ENCODE results near the gene ACTL10. TPM values are rescaled to one million over a fixed set of nuclear protein-coding genes. Genes with fewer than 3 reads are reported as not detected.

ACTL10 gene
- total RNA-seq, 1 donor from 2014 or later: 1.3 TPM

DNA sequence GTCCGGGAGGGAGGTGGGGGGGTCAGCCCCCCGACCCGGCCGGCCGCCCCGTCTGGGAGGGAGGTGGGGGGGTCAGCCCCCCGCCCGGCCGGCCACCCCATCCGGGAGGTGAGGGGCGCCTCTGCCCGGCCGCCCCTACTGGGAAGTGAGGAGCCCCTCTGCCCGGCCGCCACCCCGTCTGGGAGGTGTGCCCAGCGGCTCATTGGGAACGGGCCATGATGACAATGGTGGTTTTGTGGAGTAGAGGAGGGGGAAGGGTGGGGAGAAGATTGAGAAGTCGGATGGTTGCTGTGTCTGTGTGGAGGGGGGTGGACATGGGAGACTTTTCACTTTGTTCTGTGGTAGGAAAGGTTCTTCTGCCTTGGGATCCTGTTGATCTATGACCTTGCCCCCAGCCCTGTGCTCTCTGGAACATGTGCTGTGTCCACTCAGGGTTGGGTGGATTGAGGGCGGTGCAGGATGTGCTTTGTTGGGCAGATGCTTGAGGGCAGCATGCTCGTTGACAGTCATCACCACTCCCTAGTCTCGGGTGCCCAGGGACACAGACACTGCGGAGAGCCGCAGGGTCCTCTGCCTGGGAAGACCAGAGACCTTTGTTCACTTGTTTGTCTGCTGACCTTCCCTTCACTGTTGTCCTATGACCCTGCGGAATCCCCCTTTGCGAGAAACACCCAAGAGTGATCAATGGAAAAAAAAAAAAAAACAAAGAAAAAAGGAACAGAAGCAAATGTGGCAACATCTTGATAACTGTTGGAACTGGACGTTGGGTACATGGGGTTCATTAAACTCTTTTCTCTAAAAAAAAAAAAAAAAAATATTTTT is 35.1 kb downstream of the ACTL10 start:
- Histone ChIP-seq H3K36me3 (peaks cover 10% of the 10 kb centered on the region), H3K9me3 (no peaks in the 10 kb centered on the region), H3K27ac (no peak overlapping the region), H3K27me3 (no peaks in the 10 kb centered on the region), H3K4me1 (no peaks in the 10 kb centered on the region), H3K4me3 (no peak overlapping the region)
- ATAC-seq (no peak), DNase-seq (no peak)
- TF ChIP-seq, protein P1, sequence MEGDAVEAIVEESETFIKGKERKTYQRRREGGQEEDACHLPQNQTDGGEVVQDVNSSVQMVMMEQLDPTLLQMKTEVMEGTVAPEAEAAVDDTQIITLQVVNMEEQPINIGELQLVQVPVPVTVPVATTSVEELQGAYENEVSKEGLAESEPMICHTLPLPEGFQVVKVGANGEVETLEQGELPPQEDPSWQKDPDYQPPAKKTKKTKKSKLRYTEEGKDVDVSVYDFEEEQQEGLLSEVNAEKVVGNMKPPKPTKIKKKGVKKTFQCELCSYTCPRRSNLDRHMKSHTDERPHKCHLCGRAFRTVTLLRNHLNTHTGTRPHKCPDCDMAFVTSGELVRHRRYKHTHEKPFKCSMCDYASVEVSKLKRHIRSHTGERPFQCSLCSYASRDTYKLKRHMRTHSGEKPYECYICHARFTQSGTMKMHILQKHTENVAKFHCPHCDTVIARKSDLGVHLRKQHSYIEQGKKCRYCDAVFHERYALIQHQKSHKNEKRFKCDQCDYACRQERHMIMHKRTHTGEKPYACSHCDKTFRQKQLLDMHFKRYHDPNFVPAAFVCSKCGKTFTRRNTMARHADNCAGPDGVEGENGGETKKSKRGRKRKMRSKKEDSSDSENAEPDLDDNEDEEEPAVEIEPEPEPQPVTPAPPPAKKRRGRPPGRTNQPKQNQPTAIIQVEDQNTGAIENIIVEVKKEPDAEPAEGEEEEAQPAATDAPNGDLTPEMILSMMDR (IDR thresholded peaks at IDR 0.05): no peak
- intact Hi-C loops (cut with DNase I): no loop called here

DNA sequence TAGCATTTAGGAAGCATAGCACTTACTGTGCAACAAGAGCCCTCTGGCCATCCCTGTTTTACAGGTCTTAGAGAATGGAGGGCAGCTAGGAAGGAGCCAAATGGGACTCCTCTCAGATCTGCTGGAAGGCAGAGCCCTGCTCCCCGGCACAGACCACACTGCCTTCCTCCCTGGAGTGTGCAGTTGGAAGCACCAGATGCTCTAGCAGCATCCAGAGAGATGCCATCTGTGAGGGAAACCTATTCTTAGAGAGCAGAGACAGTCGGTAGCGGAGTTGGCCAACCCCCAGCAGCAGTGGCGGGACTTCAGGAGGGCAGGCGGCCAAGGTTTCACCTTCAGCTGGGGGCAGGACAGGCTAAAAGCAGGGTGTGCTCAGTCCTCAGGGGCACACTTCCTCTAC is 36.1 kb downstream of the ACTL10 start:
- Histone ChIP-seq H3K27ac (no peak overlapping the region), H3K4me3 (no peak overlapping the region), H3K27me3 (no peaks in the 10 kb centered on the region), H3K9me3 (no peaks in the 10 kb centered on the region), H3K36me3 (peaks cover 20% of the 10 kb centered on the region), H3K4me1 (no peaks in the 10 kb centered on the region)
- DNase-seq (no peak), ATAC-seq (peak; percentile 38)
- TF ChIP-seq, protein P1 (IDR thresholded peaks at IDR 0.05): no peak
- intact Hi-C loops (cut with DNase I): no loop called here

DNA sequence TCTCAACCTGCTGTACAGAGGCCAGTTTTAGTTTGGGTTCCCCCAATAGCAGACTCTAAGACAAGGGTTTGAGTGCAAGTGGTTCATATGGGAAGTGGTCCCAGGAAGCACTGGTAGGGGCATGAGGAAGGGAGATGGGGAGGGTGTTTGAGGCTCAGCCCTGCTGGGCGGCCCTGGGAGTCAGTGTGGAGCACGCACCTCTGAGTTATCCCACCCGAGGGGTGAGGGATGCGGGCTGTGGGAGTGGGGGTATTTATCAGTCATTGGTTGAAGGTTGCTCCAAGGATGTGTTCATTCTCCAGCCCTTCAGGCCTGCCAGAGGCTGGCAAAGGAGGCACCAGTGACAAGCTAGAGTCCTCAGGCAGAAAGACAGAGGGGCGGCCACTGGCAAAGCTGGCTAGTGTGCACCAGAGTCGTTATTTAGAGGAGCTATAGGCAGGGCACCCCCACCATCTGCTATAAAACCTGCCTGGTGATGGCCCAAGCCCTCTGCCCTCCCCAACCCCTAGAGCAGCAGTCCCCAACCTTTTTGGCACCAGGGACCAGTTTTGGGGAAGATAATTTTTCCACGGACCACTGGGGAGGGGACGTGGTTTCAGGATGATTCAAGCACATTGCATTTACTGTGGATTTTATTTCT is 36.9 kb downstream of the ACTL10 start:
- no peak for DNase-seq
- Histone ChIP-seq H3K4me3 (no peak overlapping the region), H3K9me3 (no peaks in the 10 kb centered on the region), H3K27ac (no peak overlapping the region), H3K27me3 (no peaks in the 10 kb centered on the region), H3K36me3 (peaks cover 21% of the 10 kb centered on the region), H3K4me1 (no peaks in the 10 kb centered on the region)
- intact Hi-C loops (cut with DNase I): no loop called here
- no peak for ATAC-seq
- TF ChIP-seq, protein P1 (IDR thresholded peaks at IDR 0.05): no peak

- no peaks in the 10 kb centered on the region for H3K9me3 ChIP-seq
- peaks cover 21% of the 10 kb centered on the region for H3K36me3 ChIP-seq
- DNase-seq (no peak), ATAC-seq (no peak)
- H3K4me1 ChIP-seq: no peaks in the 10 kb centered on the region
- TF ChIP-seq, protein P1 (IDR thresholded peaks at IDR 0.05): no peak
- H3K27ac ChIP-seq: no peak overlapping the region
- no peaks in the 10 kb centered on the region for H3K27me3 ChIP-seq
- no peak overlapping the region for H3K4me3 ChIP-seq
- intact Hi-C loops (cut with DNase I): no loop called here
These were observed 37.6 kb downstream of the ACTL10 start for GRCh38 chr20:33704197-33704924.

DNA sequence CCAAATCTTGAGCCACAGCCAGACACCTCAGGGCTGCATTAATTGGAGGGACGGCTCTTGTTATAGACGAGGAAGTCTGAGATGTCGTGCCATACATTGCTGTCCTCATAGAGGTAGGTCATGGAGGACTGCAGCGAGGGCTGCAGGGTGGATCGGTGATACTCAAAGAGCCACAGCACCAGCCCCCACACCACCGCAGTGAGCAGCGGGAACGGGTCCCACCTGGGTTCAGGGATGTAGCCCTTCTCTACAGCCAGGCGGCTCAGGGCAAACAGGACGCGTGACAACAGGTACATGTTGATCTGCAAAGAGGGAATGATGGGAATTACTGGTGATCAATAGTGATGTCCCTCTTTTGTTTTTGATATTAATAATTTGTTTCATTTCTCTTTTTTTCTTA is 40.9 kb downstream of the ACTL10 start:
- H3K4me1 ChIP-seq: no peaks in the 10 kb centered on the region
- no peak overlapping the region for H3K4me3 ChIP-seq
- no peak overlapping the region for H3K27ac ChIP-seq
- ATAC-seq: no peak
- H3K27me3 ChIP-seq: no peaks in the 10 kb centered on the region
- H3K36me3 ChIP-seq: peaks cover 43% of the 10 kb centered on the region
- intact Hi-C loops (cut with DNase I): no loop called here
- TF ChIP-seq, protein P1 (IDR thresholded peaks at IDR 0.05): no peak
- H3K9me3 ChIP-seq: no peaks in the 10 kb centered on the region
- no peak for DNase-seq
